Right lobe of liver (tissue), 6 donors: ENCODE results near the gene MS4A4A. TPM values are rescaled to one million over a fixed set of nuclear protein-coding genes. Genes with fewer than 3 reads are reported as not detected.
A peak's percentile ranks its signal among the peaks of the same experiment; 100 is the strongest.

Source experiments
- ATAC-seq, 4 donors: fragments of 200-7000 bp; cut with Tn5 transposase; one replicate each; pipeline ENCODE4 v1.9.1; 2020; ENCODE audit warnings: mild to moderate bottlenecking in 4 of 4, moderate library complexity in 4 of 4
- DNase-seq, 3 donors: peaks; one replicate each; pipeline ENCODE4 v3.0.0-alpha.2; 2020
- H3K27ac ChIP-seq, 3 donors: fragments of 200-600 bp; one replicate each; pipeline ENCODE4 v1.8.0; 2022
- H3K27me3 ChIP-seq, 2 donors: fragments of 200-600 bp; one replicate each; pipeline ENCODE4 v1.8.0; 2022
- H3K36me3 ChIP-seq, 4 donors: fragments of 200-600 bp; sonication (generic) in 1 of 4; one replicate each; pipeline versions ENCODE4 v1.5.1 to v1.8.0; 2017 to 2022; ENCODE audit warnings: control low read depth in 1 of 4
- H3K4me1 ChIP-seq, 4 donors: fragments of 200-600 bp; sonication (generic) in 1 of 4; one replicate each; pipeline versions ENCODE4 v1.5.1 to v1.8.0; 2017 to 2022; ENCODE audit warnings: control low read depth in 1 of 4
- H3K4me3 ChIP-seq, 3 donors: fragments of 200-600 bp; one replicate each; pipeline ENCODE4 v1.8.0; 2022
- H3K9me3 ChIP-seq, 4 donors: fragments of 200-600 bp; sonication (generic) in 1 of 4; one replicate each; pipeline versions ENCODE4 v1.5.1 to v1.8.0; 2017 to 2022; ENCODE audit warnings: control low read depth in 1 of 4
- POLR2A ChIP-seq: fragments of 450-650 bp; IDR thresholded peaks from one replicate; pipeline ENCODE4 v1.6.1; 2017; ENCODE audit warnings: antibody characterized with exemption, mild to moderate bottlenecking
- WGBS: methylation state at CpG from one replicate; pipeline ENCODE4 v1.1.6; 2018; ENCODE audit warnings: low coverage, low lambda C conversion rate; ENCODE audit not compliant: insufficient coverage; ENCODE audit errors: missing lambda C conversion rate; 5-methylcytosine and 5-hydroxymethylcytosine counted together
- intact Hi-C, 2 donors: fragments of 100-400 bp; cut with DNase I; formaldehyde crosslinking; loops; one replicate each; pipeline versions ENCODE4 v1.11.2 to v1.14.1; 2022
- total RNA-seq, 6 experiments: library from RNA; depleted of rRNA in 2 of 6; stranded (reverse); fragments of >200 nt in 2 of 6; fragmentation: NEBNext Ultra II Directional in 3 of 6; extraction: Animal tissue kit (Norgen Biotek cat#: 25700) in 3 of 6; gene quantifications; one replicate each; pipeline versions ENCODE4 v1.1.0 to v1.2.4, GENCODE V29; 2016 to 2023
- TF ChIP-seq, protein P1 (sequence below), 4 donors: fragments of 200-600 bp in 3 of 4; fragments of 450-650 bp in 1 of 4; IDR thresholded peaks; one replicate each; pipeline versions ENCODE4 v1.5.1 to v1.8.0; 2016 to 2022; ENCODE audit warnings: antibody characterized with exemption in 4 of 4, mild to moderate bottlenecking in 2 of 4
- donor health status: DM: no; HTN: yes; CAD: no.
- donor health status: DM: no; HTN: no; CAD: no.
- donor health status: DM: no; HTN: no; CAD: no.
- donor health status: DM: no; HTN: yes; CAD: no.
- donor health status: DM: no; HTN: yes; CAD: no.

MS4A4A gene
- total RNA-seq, 6 experiments from 2014 or later = 5.2 to 13.0 (median 9.0) TPM

- H3K27ac ChIP-seq = no peak overlapping the region
- TF ChIP-seq, protein P1, sequence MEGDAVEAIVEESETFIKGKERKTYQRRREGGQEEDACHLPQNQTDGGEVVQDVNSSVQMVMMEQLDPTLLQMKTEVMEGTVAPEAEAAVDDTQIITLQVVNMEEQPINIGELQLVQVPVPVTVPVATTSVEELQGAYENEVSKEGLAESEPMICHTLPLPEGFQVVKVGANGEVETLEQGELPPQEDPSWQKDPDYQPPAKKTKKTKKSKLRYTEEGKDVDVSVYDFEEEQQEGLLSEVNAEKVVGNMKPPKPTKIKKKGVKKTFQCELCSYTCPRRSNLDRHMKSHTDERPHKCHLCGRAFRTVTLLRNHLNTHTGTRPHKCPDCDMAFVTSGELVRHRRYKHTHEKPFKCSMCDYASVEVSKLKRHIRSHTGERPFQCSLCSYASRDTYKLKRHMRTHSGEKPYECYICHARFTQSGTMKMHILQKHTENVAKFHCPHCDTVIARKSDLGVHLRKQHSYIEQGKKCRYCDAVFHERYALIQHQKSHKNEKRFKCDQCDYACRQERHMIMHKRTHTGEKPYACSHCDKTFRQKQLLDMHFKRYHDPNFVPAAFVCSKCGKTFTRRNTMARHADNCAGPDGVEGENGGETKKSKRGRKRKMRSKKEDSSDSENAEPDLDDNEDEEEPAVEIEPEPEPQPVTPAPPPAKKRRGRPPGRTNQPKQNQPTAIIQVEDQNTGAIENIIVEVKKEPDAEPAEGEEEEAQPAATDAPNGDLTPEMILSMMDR (IDR thresholded peaks at IDR 0.05) = no peak
- TF ChIP-seq POLR2A = no peak
Observed at GRCh38 chr11:60316317-60316716, 35.9 kb downstream of the MS4A4A start.

GRCh38 chr11:60318726-60319125, 38.3 kb downstream of the MS4A4A start:
- 50% methylated on average over 1 of the region's 2 CpGs for WGBS
- no peaks in the 10 kb centered on the region for H3K9me3 ChIP-seq

More at GRCh38 chr11:60316317-60316716, 35.9 kb downstream of the MS4A4A start:
- no peaks in the 10 kb centered on the region for H3K9me3 ChIP-seq
- H3K27me3 ChIP-seq = no peaks in the 10 kb centered on the region
- intact Hi-C loops = no loop called here
- no peaks in the 10 kb centered on the region for H3K36me3 ChIP-seq
- DNase-seq = no peak
- ATAC-seq = peak in 3 of 4 donors; percentile 43 to 65 (median 53)
- H3K4me1 ChIP-seq = no peaks in the 10 kb centered on the region
- no peak overlapping the region for H3K4me3 ChIP-seq
- 35% methylated on average over 2 of the region's 2 CpGs for WGBS

DNA sequence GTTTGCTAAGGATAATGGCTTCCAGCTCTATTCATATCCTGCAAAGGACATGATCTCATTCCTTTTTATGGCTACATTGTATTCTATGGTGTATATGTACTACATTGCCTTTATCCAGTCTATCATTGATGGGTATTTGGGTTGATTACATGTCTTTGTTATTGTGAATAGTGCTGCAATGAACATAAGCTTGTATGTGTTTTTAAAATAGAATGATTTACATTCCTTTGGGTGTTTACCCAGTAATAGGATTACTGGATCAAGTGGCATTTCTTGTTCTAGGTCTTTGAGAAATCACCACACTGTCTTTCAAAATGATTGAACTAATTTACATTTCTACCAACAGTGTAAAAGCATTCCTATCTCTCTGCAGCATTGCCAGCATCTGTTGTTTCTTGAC, 40.6 kb downstream of the MS4A4A start:
- DNase-seq = no peak
- no peak for ATAC-seq
- H3K27me3 ChIP-seq = no peaks in the 10 kb centered on the region
- H3K9me3 ChIP-seq = no peaks in the 10 kb centered on the region
- H3K4me3 ChIP-seq = no peak overlapping the region
- TF ChIP-seq, protein P1 (IDR thresholded peaks at IDR 0.05) = no peak
- TF ChIP-seq POLR2A = no peak
- intact Hi-C loops = no loop called here
- no peaks in the 10 kb centered on the region for H3K4me1 ChIP-seq
- H3K36me3 ChIP-seq = no peaks in the 10 kb centered on the region
- H3K27ac ChIP-seq = no peak overlapping the region

More at GRCh38 chr11:60318726-60319125, 38.3 kb downstream of the MS4A4A start:
- Histone ChIP-seq H3K27me3 (no peaks in the 10 kb centered on the region), H3K4me3 (no peak overlapping the region), H3K36me3 (no peaks in the 10 kb centered on the region), H3K27ac (no peak overlapping the region), H3K4me1 (no peaks in the 10 kb centered on the region)
- DNase-seq = no peak
- TF ChIP-seq, protein P1 (IDR thresholded peaks at IDR 0.05) = no peak
- TF ChIP-seq POLR2A = no peak
- intact Hi-C loops = no loop called here
- no peak for ATAC-seq

DNA sequence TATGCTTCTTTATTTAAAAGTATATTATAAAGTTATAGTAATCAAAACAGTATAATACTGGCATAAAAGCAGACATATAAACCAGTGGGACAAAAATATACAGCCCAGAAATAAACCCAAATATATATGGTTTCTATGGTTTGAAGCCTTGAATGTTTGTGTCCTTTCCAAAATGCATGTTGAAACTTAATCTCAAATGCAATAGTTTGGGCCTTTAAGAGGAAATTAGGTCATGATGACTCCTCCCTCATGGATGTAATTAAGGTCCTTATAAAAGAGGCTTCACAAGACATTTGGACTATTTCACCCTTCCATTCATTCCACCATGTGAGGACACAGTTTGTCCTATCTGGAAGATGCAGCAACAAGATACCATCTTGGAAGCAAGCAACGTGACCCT, 46.5 kb downstream of the MS4A4A start, which contains the start of gene MS4A6E:
TSS of gene MS4A6E (plus strand) at position 301 of the 400 bp plus-strand sequence. CDS start 7,641 bp downstream, outside the sequence.
- ATAC-seq (no peak), DNase-seq (no peak)
- WGBS = 44% methylated on average over 1 of the region's 1 CpG
- H3K36me3 ChIP-seq = no peaks in the 10 kb centered on the region
- no peaks in the 10 kb centered on the region for H3K9me3 ChIP-seq
- intact Hi-C loops = no loop called here
- no peaks in the 10 kb centered on the region for H3K27me3 ChIP-seq
- H3K27ac ChIP-seq = no peak within 1 kb of the TSS
- TF ChIP-seq POLR2A = no peak
- TF ChIP-seq, protein P1 (IDR thresholded peaks at IDR 0.05) = no peak
- H3K4me1 ChIP-seq = no peaks in the 10 kb centered on the region
- H3K4me3 ChIP-seq = no peak within 1 kb of the TSS

GRCh38 chr11:60328460-60328859, 48.0 kb downstream of the MS4A4A start:
- ATAC-seq (no peak), DNase-seq (no peak)
- H3K4me1 ChIP-seq = no peaks in the 10 kb centered on the region
- H3K9me3 ChIP-seq = no peaks in the 10 kb centered on the region
- no peaks in the 10 kb centered on the region for H3K36me3 ChIP-seq
- TF ChIP-seq, protein P1 (IDR thresholded peaks at IDR 0.05) = no peak
- no peak for TF ChIP-seq POLR2A
- no peak overlapping the region for H3K4me3 ChIP-seq
- no peak overlapping the region for H3K27ac ChIP-seq
- intact Hi-C loops = no loop called here
- H3K27me3 ChIP-seq = no peaks in the 10 kb centered on the region
